K562 (cell line): Measurements from ENCODE around the gene CRYBG2. TPM values are rescaled to one million over a fixed set of nuclear protein-coding genes. Genes with fewer than 3 reads are reported as not detected.

ENCODE experiments used
- ATAC-seq: fragments of 200-7000 bp; cut with Tn5 transposase; 3 replicates; pipeline ENCODE4 v1.9.1; 2020; ENCODE audit warnings: moderate library complexity
- BruUV-seq: library from RNA; stranded (reverse); fragments of 400-500 nt; replicated peaks from 2 replicates; lab custom pipeline; 2021; lab: Mats Ljungman, UMichigan
- CTCF ChIA-PET: fragments of 300-600 bp; formaldehyde crosslinking; extraction: SDS; loops from one replicate; lab custom pipeline; 2021; ENCODE audit warnings: low intra/inter-chr PET ratio; lab: Yijun Ruan, JAX
- POLR2A ChIA-PET: fragments of 300-600, 350-650 bp; sonication (Branson Sonifier 250); formaldehyde crosslinking; extraction: SDS; loops from one replicate; lab custom pipeline; 2021; ENCODE audit warnings: antibody characterized with exemption, inconsistent platforms; lab: Yijun Ruan, JAX
- DNase-seq, 4 experiments: peaks; one replicate each; pipeline versions ENCODE4 v3.0.0 to v3.0.0-alpha.2; 2011 to 2018; ENCODE audit warnings: low spot score in 3 of 4, mixed read lengths in 3 of 4; ENCODE audit errors: extremely low read depth in 1 of 4
- FAIRE-seq: peaks from 2 replicates; lab custom pipeline; 2011; peaks lifted over from hg19 to GRCh38; lab: Jason Lieb, UNC
- H2AFZ ChIP-seq: 2 replicates; pipeline ENCODE4 v1.6.0; 2011; ENCODE audit warnings: low read depth, low read length, control low read depth, inconsistent platforms
- H3K27ac ChIP-seq: fragments of 200-600 bp; 3 replicates; pipeline ENCODE4 v1.8.0; 2011; ENCODE audit warnings: low read depth, mild to moderate bottlenecking, control low read depth, inconsistent platforms, low read length, moderate library complexity, mixed read lengths; ENCODE audit errors: extremely low read depth
- H3K27me3 ChIP-seq, 2 experiments: fragments of 300-600 bp in 1 of 2; 2 replicates in 1 of 2; 3 replicates in 1 of 2; pipeline versions ENCODE4 v1.6.0 to v1.8.0; 2011; ENCODE audit warnings: inconsistent platforms in 2 of 2, low read length in 2 of 2, mild to moderate bottlenecking in 1 of 2, mixed read lengths in 1 of 2, moderate library complexity in 1 of 2; ENCODE audit not compliant: control insufficient read depth in 2 of 2, insufficient read depth in 2 of 2
- H3K36me3 ChIP-seq: fragments of 300-600 bp; 3 replicates; pipeline ENCODE4 v1.8.0; 2011; ENCODE audit warnings: mild to moderate bottlenecking, low read length, inconsistent platforms; ENCODE audit not compliant: control insufficient read depth, insufficient read depth
- H3K4me1 ChIP-seq, 2 experiments: fragments of 200-600 bp in 1 of 2; replicated peaks in 1 of 2; 2 replicates in 1 of 2; 3 replicates in 1 of 2; pipeline versions ENCODE4 v1.5.1 to v1.8.0; 2011; ENCODE audit warnings: inconsistent platforms in 2 of 2, low read length in 2 of 2, mild to moderate bottlenecking in 1 of 2, mixed read lengths in 1 of 2, moderate library complexity in 1 of 2; ENCODE audit not compliant: control insufficient read depth in 2 of 2, insufficient read depth in 2 of 2
- H3K4me2 ChIP-seq: 2 replicates; pipeline ENCODE4 v1.6.1; 2011; ENCODE audit warnings: low read length, control low read depth, inconsistent platforms, mixed read lengths; ENCODE audit not compliant: insufficient read depth
- H3K4me3 ChIP-seq: fragments of 200-600 bp; sonication (generic), shearing (Covaris generic); 2 replicates; pipeline ENCODE4 v1.5.1; 2016; ENCODE audit warnings: control low read depth, inconsistent platforms
- H3K79me2 ChIP-seq: fragments of 200-600 bp; 3 replicates; pipeline ENCODE4 v1.8.0; 2011; ENCODE audit warnings: low read length, inconsistent platforms; ENCODE audit not compliant: control insufficient read depth, insufficient read depth
- H3K9ac ChIP-seq, 2 experiments: 2 replicates each; pipeline versions ENCODE4 v1.6.0 to v1.6.1; 2011; ENCODE audit warnings: low read depth in 2 of 2, low read length in 2 of 2, control low read depth in 1 of 2, inconsistent platforms in 1 of 2, mild to moderate bottlenecking in 1 of 2, mixed read lengths in 1 of 2; ENCODE audit not compliant: insufficient read depth in 1 of 2
- H3K9me1 ChIP-seq: one replicate; pipeline ENCODE4 v1.6.0; 2011; ENCODE audit warnings: inconsistent platforms, mild to moderate bottlenecking, low read length, moderate library complexity; ENCODE audit not compliant: control insufficient read depth, insufficient read depth
- H3K9me3 ChIP-seq: replicated peaks from 2 replicates; pipeline ENCODE4 v1.5.1; 2011; ENCODE audit warnings: low read depth, low read length, inconsistent platforms; ENCODE audit not compliant: control insufficient read depth, insufficient read depth
- H4K20me1 ChIP-seq: replicated peaks from 2 replicates; pipeline ENCODE4 v1.6.1; 2011; ENCODE audit warnings: low read length, inconsistent platforms, mixed read lengths; ENCODE audit not compliant: control insufficient read depth, insufficient read depth
- ATF3 ChIP-seq, 2 experiments: fragments of 450-650 bp in 1 of 2; sonication (generic) in 1 of 2; formaldehyde crosslinking in 1 of 2; IDR thresholded peaks in 1 of 2; conservative IDR thresholded peaks in 1 of 2; 2 replicates each; pipeline versions ENCODE4 v1.6.1 to v1.8.1; 2016 to 2023; ENCODE audit warnings: mild to moderate bottlenecking in 2 of 2, moderate library complexity in 2 of 2, inconsistent platforms in 1 of 2, missing genetic modification reagents in 1 of 2
- FOSL1 ChIP-seq: fragments of 200-800 bp; sonication (Bioruptor generic); conservative IDR thresholded peaks from 2 replicates; pipeline ENCODE4 v1.6.1; 2016; ENCODE audit warnings: missing genetic modification characterization, missing compliant biosample characterization
- KAT8 ChIP-seq: fragments of 450-650 bp; IDR thresholded peaks from 2 replicates; pipeline ENCODE4 v1.6.1; 2016; ENCODE audit warnings: low read depth, mild to moderate bottlenecking
- NCOA1 ChIP-seq: fragments of 450-650 bp; IDR thresholded peaks from 2 replicates; pipeline ENCODE4 v1.6.1; 2016; ENCODE audit warnings: low read depth
- PREB ChIP-seq: sonication (generic); formaldehyde crosslinking; IDR thresholded peaks from 2 replicates; pipeline ENCODE4 v1.8.1; 2023; ENCODE audit warnings: mild to moderate bottlenecking, missing genetic modification reagents
- REST ChIP-seq, 2 experiments: fragments of 450-650 bp; formaldehyde crosslinking in 1 of 2; IDR thresholded peaks; 2 replicates each; pipeline versions ENCODE4 v1.4.0 to v1.6.1; 2014 to 2020; ENCODE audit warnings: mild to moderate bottlenecking in 2 of 2, borderline replicate concordance in 1 of 2, low read depth in 1 of 2
- TEAD1 ChIP-seq, 2 experiments: fragments of 450-650 bp in 1 of 2; sonication (generic) in 1 of 2; formaldehyde crosslinking; IDR thresholded peaks; 2 replicates each; pipeline versions ENCODE4 v1.4.0 to v1.8.0; 2020 to 2022; ENCODE audit warnings: mild to moderate bottlenecking in 2 of 2, missing genetic modification reagents in 1 of 2
- ZNF830 ChIP-seq: fragments of 250-450 bp; sonication (Bioruptor Pico); IDR thresholded peaks from 2 replicates; pipeline ENCODE4 v1.5.0; 2021; ENCODE audit warnings: mild to moderate bottlenecking
- WGBS: fragments of 100-300 bp; shearing (Covaris generic); methylation state at CpG from one replicate; pipeline ENCODE4 v1.1.6; 2016; ENCODE audit warnings: low coverage, mixed read lengths; ENCODE audit not compliant: insufficient coverage; ENCODE audit errors: missing lambda C conversion rate; 5-methylcytosine and 5-hydroxymethylcytosine counted together
- in situ Hi-C: fragments of 300-500 bp; cut with MboI; formaldehyde crosslinking; loops from 4 replicates; pipeline ENCODE4 v1.15.0; 2018; ENCODE audit warnings: inconsistent platforms, mixed read lengths
- intact Hi-C: fragments of 100-400 bp; cut with micrococcal nuclease; formaldehyde crosslinking; loops from 2 replicates; pipeline ENCODE4 v1.14.2; 2022
- polyA plus RNA-seq, 8 experiments: library from polyadenylated mRNA; depleted of rRNA in 4 of 8; stranded (reverse) in 5 of 8; unstranded in 3 of 8; fragments of >200 nt; fragmentation: Nextera tagmentation in 2 of 8; fragmentation: Illumina TruSeq in 1 of 8; extraction: Ambion mirVana in 2 of 8; extraction: Trizol in 1 of 8; gene quantifications; 2 replicates each; pipeline versions ENCODE4 v1.2.1 to v1.2.3, GENCODE V29; 2011 to 2014; ENCODE audit warnings: inconsistent platforms in 1 of 8, missing spikeins in 1 of 8
- total RNA-seq, 7 experiments: library from RNA; depleted of rRNA in 6 of 7; stranded (reverse); fragments of >200 nt in 6 of 7; fragmentation: Illumina TruSeq in 2 of 7; extraction: Trizol in 2 of 7; gene quantifications; 2 replicates each; pipeline versions ENCODE4 v1.2.1 to v1.2.3, GENCODE V29; 2011 to 2021; ENCODE audit warnings: low replicate concordance in 1 of 7

Gene CRYBG2
- total and polyA plus RNA-seq, 9 of the 15 experiments (the other 6 are each of a cell fraction or from before 2014, with no cell fraction given), result 0.39 to 8.5 (median 3.7) TPM

- in situ Hi-C loops, result no loop called here
- ATAC-seq (peak; percentile 21), FAIRE-seq (peak; percentile 57), DNase-seq (peak in 3 of 4 experiments; percentile 46 to 59 (median 54))
- Histone ChIP-seq H3K36me3 (no peaks in the 10 kb centered on the region), H3K4me3 (no peak overlapping the region), H3K9me3 (no peaks in the 10 kb centered on the region), H3K9ac (peak overlapping the region in 1 of 2 experiments; percentile 29; a peak in 1 of 4 replicates), H3K4me2 (no peak overlapping the region; the same call in 1 of the 2 replicates), H3K4me1 (peaks cover 23 to 31% of the 10 kb centered on the region in 2 experiments), H3K9me1 (no peaks in the 10 kb centered on the region), H3K27me3 (no peaks in the 10 kb centered on the region), H3K79me2 (no peaks in the 10 kb centered on the region), H4K20me1 (no peaks in the 10 kb centered on the region), H3K27ac (peak overlapping the region; percentile 38; the same call in 1 of the 3 replicates), H2AFZ (peak overlapping the region; percentile 81)
- WGBS, result 53% methylated on average over 12 of the region's 12 CpGs
- BruUV-seq, result no TSS peak
- POLR2A ChIA-PET, result interaction anchor here (1.6 kb wide), 1 partner anchor 24 kb away, joined by 6 read pairs; no protein-coding TSS in a partner anchor
- intact Hi-C loops, result no loop called here
- CTCF ChIA-PET, result no interaction called here
- TF ChIP-seq ATF3 (IDR thresholded peaks at IDR 0.05) (peak; percentile 34; the same call in 1 of the 2 replicates), ATF3 (CRISPR knock-in tag; conservative IDR thresholded peaks at IDR 0.05) (no peak), KAT8 (no peak), PREB (CRISPR knock-in tag) (no peak), ZNF830 (CRISPR knock-in tag) (0 out of 2 replicates have a peak, but pooled peaks have one; percentile 37), TEAD1 (CRISPR knock-in tag; IDR thresholded peaks at IDR 0.05) (peak in 1 of 2 experiments; percentile 78; a peak in 2 of 4 replicates), FOSL1 (tag) (peak; percentile 64), NCOA1 (no peak), REST (IDR thresholded peaks at IDR 0.05; ENCODE audit: borderline replicate concordance) (peak; percentile 50; the same call in 1 of the 2 replicates), REST (CRISPR knock-in tag; IDR thresholded peaks at IDR 0.05; ENCODE audit: low read depth) (no peak)
These were observed 2.2 kb downstream of the CRYBG2 start for GRCh38 chr1:26351590-26352337.
